Activated T-cell treated with anti-CD3 and anti-CD28 coated beads, Interleukin-2, amount 50 U/mL, for 24 hours (primary cell): ENCODE results near the gene SLC7A6OS.
A peak's percentile ranks its signal among the peaks of the same experiment; 100 is the strongest.

Source experiments
- DNase-seq: peaks from one replicate; pipeline ENCODE4 v3.0.0-alpha.2; 2020
- H3K27ac Mint-ChIP-seq: 2 replicates; pipeline ENCODE4 v1.8.0; 2020; ENCODE audit warnings: mild to moderate bottlenecking, mixed read lengths
- H3K27me3 Mint-ChIP-seq: 2 replicates; pipeline ENCODE4 v1.8.0; 2020; ENCODE audit warnings: mixed read lengths
- H3K36me3 Mint-ChIP-seq: 2 replicates; pipeline ENCODE4 v1.8.0; 2020; ENCODE audit warnings: low read depth, mixed read lengths
- H3K4me1 Mint-ChIP-seq: 2 replicates; pipeline ENCODE4 v1.8.0; 2020; ENCODE audit warnings: low read depth, mixed read lengths
- H3K4me3 Mint-ChIP-seq: 2 replicates; pipeline ENCODE4 v1.8.0; 2020; ENCODE audit warnings: mild to moderate bottlenecking, moderate library complexity, mixed read lengths
- H3K9me3 Mint-ChIP-seq: 2 replicates; pipeline ENCODE4 v1.8.0; 2020; ENCODE audit warnings: mixed read lengths

The SLC7A6OS gene

DNA sequence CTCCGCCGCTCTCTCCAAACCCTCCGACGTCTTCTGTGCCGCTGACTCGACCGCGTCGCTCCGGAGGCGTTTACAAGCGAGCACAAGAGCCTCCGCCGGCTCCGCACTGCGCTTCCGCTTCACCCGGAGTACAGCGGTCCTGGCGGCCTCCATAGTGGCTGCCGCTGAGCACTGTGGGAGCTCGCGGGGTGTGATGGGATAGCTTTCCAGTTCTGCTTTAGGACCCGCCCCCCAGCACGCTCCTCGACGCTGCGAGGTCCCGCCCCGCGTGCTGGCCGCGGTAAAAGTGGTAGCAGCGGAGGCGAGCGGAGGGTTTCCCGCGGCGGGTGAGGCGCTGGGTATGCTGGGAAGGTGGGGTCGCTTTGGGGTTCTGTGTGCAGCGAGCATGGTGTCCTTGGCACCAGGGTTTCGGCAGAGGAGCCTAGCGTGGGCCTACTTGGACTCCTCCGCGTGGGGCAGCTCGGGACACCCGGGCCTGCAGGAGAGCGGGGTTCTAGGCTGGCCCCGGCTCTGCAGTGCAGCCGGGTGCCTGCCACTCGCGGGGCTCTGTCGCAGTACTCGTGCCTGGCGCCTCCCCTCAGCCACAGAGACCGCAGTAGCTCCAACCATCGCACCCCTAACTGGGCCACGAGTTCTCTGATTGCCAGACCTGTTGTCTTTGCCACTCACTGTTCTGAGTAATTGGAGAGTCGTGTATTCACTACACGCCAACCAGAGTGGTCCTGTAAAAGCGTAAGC lies at the start of gene SLC7A6OS, which contains the start of gene PRMT7:
Gene SLC7A6OS (minus strand): TSS at position 173 of the 738 bp plus-strand sequence. CDS start 20 bp downstream, at position 153.
Gene PRMT7 (plus strand): TSS at position 246 of the 738 bp plus-strand sequence. CDS start 4,961 bp downstream, outside the sequence.
- Mint-ChIP-seq H3K9me3 (no peaks in the 10 kb centered on the region), H3K36me3 (peaks cover 83% of the 10 kb centered on the region), H3K4me1 (peaks cover 53% of the 10 kb centered on the region), H3K4me3 (peak within 1 kb of the TSS; percentile 96), H3K27me3 (no peaks in the 10 kb centered on the region), H3K27ac (peak within 1 kb of the TSS; percentile 98)
- peak; percentile 92 for DNase-seq

DNA sequence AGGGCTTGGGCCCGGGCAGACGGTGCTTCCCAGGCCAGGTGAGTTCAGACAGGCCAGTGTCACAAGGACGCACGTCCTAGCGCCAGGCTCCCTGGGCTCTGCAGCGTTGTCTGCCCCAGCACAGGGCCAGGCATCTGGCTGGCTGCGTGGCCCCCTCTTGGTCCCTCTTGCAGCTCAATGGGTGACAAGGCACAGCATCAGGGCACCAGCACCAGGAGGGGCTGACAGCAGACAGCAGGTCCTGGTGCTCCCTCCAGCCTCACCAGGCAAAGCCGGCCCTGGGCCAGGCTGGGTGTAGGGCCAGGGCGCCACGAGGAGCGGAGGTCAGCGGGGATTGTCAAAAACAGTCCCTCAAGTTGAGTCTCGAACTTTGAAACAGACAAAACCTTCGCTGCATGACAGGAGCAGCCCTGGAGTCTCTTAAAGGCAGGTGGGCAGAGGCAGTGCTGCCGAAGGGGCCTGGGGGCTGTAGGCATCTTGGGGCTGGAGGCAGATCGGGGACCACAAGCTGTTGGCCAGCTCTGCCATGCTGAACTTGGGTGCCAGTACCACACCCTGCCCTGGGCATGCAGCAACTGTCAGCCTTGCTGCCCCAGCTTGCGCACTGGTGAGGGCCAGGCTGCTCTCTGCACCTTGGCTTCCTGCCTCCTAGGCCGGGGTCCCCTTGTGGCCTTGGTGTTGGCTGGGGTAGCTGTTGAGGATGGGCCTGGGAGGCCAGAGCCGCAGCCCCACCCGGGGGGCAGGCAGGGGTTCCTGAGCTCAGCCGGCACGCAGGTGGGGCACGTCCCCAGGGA lies 48.8 kb upstream of the SLC7A6OS start:
- Mint-ChIP-seq H3K9me3 (no peaks in the 10 kb centered on the region), H3K4me3 (no peak overlapping the region), H3K36me3 (peaks cover 50% of the 10 kb centered on the region), H3K27me3 (no peaks in the 10 kb centered on the region), H3K4me1 (peaks cover 34% of the 10 kb centered on the region), H3K27ac (no peak overlapping the region)
- no peak for DNase-seq

DNA sequence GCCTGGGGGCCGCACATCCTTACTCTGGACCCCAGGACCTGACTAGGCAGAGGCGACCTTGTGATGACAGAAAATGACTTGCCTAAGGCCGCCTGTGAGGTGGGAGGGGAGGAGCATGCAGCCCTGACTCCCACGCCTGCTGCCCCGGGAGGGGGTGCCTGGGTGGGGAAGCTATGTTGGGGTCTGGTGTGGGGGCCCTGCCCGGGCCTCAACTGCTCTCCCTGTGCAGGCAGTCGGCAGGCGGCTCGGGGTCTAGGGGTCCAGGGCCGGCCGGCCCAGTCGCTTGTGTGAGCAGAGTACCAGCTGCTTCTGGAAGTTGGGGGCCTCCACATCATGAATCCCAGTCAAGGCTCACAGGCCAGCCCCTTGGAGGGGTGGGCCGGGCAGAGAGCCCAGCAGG lies 48.2 kb upstream of the SLC7A6OS start:
- Mint-ChIP-seq H3K27ac (no peak overlapping the region), H3K4me1 (peaks cover 37% of the 10 kb centered on the region), H3K36me3 (peaks cover 56% of the 10 kb centered on the region), H3K9me3 (no peaks in the 10 kb centered on the region), H3K27me3 (no peaks in the 10 kb centered on the region), H3K4me3 (no peak overlapping the region)
- DNase-seq, result no peak

DNA sequence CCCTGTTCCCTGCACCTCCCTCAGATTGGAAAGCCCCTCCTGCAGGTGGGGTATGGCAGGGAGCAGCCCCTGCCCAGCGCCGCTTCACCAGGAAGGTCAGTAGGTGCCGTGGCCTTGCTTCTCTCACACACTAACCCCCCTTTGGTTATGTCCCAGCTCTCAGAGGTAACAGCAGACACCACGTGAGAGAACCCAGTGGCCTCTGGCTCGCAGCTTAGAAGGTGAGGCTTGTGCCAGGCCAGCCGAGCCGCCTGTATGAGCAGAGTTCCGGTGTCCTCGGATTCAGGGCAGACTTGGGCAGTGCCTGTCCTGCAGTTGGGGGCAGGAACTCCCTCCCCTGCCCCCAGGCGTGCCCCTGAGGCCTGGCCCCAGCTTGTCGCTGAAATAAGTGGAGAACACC lies 47.2 kb upstream of the SLC7A6OS start:
- Mint-ChIP-seq H3K36me3 (peaks cover 66% of the 10 kb centered on the region), H3K4me3 (no peak overlapping the region), H3K27ac (no peak overlapping the region), H3K27me3 (no peaks in the 10 kb centered on the region), H3K9me3 (no peaks in the 10 kb centered on the region), H3K4me1 (peaks cover 37% of the 10 kb centered on the region)
- DNase-seq, result no peak

DNA sequence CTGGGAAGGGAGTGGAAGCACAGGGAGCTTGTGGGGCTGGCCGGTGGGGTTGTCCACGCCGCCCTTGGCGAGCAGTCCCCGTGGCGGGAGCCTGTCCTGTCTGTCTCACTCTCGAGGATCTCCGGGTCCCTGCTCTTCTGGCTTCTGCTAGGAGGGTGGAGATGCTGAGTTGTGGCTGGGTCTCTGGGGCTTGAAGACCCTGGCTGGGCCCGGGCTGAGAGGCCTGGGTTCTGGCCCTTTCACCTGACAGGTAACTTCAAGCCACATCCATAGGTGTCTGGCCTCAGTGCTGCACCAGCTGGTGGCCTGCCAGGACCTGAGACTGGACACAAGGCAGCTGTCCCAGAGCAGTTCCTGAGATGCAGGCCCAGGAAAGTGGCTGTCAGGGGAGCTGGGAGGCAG lies 46.8 kb upstream of the SLC7A6OS start:
- Mint-ChIP-seq H3K4me1 (peaks cover 37% of the 10 kb centered on the region), H3K27me3 (no peaks in the 10 kb centered on the region), H3K4me3 (no peak overlapping the region), H3K36me3 (peaks cover 70% of the 10 kb centered on the region), H3K9me3 (no peaks in the 10 kb centered on the region), H3K27ac (no peak overlapping the region)
- DNase-seq, result no peak

DNA sequence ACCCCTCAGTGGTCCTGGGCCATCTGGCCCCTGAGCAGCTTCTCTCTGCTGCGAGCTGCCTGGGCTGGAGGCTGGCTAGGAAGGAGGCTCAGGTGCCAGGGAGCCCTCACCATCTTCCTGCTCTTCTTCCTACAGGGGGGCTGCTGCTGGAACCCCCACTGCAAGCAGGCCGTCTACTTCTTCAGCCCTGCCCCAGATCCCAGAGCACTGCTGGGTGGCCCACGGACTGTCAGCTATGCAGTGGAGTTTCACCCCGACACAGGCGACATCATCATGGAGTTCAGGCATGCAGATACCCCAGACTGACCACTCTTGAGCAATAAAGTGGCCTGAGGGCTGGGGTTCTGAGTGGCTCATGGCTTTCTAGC lies 46.2 kb upstream of the SLC7A6OS start:
- H3K36me3 Mint-ChIP-seq, result peaks cover 77% of the 10 kb centered on the region
- no peaks in the 10 kb centered on the region for H3K9me3 Mint-ChIP-seq
- H3K27me3 Mint-ChIP-seq, result no peaks in the 10 kb centered on the region
- no peak overlapping the region for H3K4me3 Mint-ChIP-seq
- peaks cover 37% of the 10 kb centered on the region for H3K4me1 Mint-ChIP-seq
- no peak overlapping the region for H3K27ac Mint-ChIP-seq
- DNase-seq, result no peak

DNA sequence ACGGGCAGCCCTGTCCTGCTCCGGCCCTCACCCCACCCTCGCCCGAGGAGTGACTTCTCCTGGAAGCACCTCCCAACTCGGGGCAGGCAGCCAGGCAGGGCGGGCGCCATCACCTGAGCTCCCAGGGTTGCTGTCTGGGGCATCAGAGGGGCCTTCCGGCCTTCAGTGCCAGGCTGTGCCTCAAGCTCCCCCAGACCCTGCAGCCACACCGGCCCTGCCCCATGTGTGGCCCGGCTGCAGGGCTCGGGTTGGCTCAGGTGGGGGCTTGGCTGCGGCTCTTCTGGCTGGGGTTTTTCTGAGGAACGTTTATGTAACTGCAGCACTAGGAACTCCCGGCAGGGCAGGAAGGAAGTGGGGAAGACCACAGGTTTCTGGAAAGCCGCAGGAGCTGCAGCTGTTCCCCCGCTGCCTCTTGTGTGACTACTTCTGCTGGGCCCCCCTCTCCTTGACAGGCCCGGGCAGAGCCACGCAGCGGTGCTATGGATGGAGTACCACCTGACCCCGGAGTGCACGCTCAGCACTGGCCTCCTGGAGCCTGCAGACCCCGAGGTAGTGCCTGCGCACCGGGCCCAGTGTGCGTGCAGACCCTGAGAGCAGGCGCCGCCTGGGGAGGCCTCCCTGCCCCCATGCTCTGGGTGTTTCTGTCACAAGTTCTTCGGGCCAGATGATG lies 45.6 kb upstream of the SLC7A6OS start:
- peak; percentile 76 for DNase-seq
- H3K9me3 Mint-ChIP-seq, result no peaks in the 10 kb centered on the region
- peaks cover 37% of the 10 kb centered on the region for H3K4me1 Mint-ChIP-seq
- H3K27ac Mint-ChIP-seq, result peak overlapping the region; percentile 76
- no peaks in the 10 kb centered on the region for H3K27me3 Mint-ChIP-seq
- H3K36me3 Mint-ChIP-seq, result peaks cover 82% of the 10 kb centered on the region
- H3K4me3 Mint-ChIP-seq, result peak overlapping the region; percentile 38

DNA sequence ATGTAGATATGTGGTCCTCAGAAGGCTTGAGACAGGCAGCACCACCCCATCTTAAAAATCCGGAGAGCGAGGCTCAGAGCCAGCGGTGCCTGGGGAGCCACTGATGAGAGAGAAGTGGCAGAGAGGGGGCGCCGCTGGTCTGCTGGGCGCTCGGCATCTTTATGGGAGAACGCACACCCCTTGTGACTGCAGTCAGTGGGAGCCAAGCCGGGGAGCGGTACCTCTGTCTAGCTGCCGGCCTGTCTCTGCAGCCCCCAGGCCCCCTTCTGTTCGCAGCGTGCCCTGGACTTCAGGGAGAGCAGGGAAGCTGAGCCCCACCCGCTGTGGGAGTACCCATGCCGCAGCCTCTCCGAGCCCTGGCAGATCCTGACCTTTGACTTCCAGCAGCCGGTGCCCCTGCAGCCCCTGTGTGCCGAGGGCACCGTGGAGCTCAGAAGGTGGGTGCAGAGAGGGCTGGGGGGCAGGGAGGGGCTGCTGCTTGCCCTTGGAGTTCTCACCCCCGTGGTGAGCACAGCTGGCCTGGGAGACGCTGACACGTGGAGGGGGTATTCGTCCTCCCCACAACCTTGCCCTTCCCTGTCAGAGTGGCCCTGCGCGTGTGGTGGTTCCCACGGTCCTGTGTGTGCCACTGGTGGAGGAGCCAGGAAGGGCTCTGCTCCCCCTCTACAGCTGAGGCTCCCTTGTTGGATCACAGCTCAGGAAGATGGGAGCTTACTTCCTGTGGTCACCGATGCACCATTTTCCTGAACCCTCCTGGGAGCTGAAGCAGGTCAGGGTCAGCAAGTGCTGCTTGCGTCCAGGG lies 44.9 kb upstream of the SLC7A6OS start:
- Mint-ChIP-seq H3K27me3 (no peaks in the 10 kb centered on the region), H3K4me3 (no peak overlapping the region), H3K36me3 (peaks cover 85% of the 10 kb centered on the region), H3K27ac (no peak overlapping the region), H3K9me3 (no peaks in the 10 kb centered on the region), H3K4me1 (peaks cover 37% of the 10 kb centered on the region)
- no peak for DNase-seq

DNA sequence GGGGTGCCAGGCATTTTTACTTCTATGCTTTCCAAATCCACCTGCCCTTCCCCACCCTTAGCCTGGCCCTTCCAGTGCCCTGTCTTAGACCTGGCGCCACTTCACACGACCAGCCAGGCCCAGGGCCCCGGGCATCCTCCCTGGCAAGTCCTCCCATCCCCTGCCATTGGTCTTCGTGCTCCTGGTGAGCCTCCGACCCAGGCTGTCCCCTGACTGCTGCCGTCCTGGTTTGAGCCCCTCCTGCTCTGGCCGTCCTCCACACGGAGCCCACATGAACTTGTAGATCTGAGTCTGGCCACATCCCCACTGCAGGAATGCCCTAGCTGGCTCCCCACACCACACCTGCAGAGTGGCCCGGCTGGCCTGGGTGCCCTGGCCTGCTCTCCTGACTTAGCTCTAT lies 44.1 kb upstream of the SLC7A6OS start:
- Mint-ChIP-seq H3K27ac (no peak overlapping the region), H3K4me1 (peaks cover 37% of the 10 kb centered on the region), H3K27me3 (no peaks in the 10 kb centered on the region), H3K4me3 (no peak overlapping the region), H3K36me3 (peaks cover 87% of the 10 kb centered on the region), H3K9me3 (no peaks in the 10 kb centered on the region)
- no peak for DNase-seq

DNA sequence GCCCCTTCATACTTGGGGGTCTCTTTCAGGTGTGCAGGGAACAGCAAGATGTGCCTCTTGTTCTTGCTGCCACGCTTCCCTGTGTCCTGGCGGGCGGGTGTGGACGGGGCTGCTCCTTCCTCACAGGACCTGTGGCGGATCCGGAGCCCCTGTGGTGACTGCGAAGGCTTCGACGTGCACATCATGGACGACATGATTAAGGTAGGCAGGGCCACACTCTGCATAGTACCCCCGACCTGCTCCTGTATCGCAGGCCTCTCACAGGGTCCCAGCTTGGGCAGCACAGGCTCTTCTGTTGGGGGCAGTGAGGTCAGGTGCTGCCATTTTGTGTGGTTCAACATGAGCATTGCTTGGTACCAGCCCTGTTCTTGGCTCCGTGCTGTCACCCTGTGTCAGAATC lies 42.6 kb upstream of the SLC7A6OS start:
- peaks cover 95% of the 10 kb centered on the region for H3K36me3 Mint-ChIP-seq
- H3K27me3 Mint-ChIP-seq, result no peaks in the 10 kb centered on the region
- no peak overlapping the region for H3K4me3 Mint-ChIP-seq
- peaks cover 37% of the 10 kb centered on the region for H3K4me1 Mint-ChIP-seq
- no peak for DNase-seq
- H3K27ac Mint-ChIP-seq, result no peak overlapping the region
- no peaks in the 10 kb centered on the region for H3K9me3 Mint-ChIP-seq

DNA sequence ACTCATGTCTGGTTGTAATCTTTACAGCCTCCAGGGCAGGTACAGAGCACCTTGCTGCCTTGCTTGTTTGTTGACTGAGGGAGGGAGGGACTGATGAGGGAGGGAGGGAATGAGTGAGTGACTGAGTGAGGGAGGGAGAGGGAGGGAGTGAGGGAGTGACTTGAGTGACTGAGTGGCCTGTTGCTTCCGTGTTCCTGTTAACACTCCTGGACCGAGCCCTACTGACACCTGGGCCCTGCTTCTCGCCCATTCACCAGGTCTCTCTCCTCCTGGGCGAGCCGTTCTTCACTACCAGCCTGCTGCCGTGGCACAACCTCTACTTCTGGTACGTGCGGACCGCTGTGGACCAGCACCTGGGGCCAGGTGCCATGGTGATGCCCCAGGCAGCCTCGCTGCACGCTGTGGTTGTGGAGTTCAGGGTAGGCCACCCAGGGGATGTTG lies 41.3 kb upstream of the SLC7A6OS start:
- Mint-ChIP-seq H3K27me3 (no peaks in the 10 kb centered on the region), H3K4me3 (no peak overlapping the region), H3K27ac (no peak overlapping the region), H3K4me1 (peaks cover 27% of the 10 kb centered on the region), H3K36me3 (peaks cover 95% of the 10 kb centered on the region), H3K9me3 (no peaks in the 10 kb centered on the region)
- DNase-seq, result no peak

DNA sequence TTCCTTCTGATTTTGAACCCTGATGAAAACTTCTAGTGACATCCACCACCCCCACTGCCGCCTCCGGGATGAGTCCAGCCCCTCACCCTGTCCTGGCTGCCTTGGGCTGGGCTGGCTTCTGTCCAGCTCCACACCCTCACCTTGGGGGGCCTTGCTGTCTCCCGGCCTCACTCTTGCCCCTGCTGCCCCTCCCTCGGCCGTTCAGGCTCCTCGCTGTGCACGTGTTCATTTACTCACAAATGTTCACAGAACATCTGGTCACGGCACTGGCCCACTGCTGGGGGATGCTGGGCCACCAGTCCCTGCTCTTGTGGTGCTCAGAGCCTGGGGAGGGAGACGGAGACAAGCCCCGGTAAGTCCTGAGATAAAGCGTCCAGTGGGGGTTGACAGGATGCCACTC lies 40.7 kb upstream of the SLC7A6OS start:
- Mint-ChIP-seq H3K4me1 (peaks cover 21% of the 10 kb centered on the region), H3K9me3 (no peaks in the 10 kb centered on the region), H3K27me3 (no peaks in the 10 kb centered on the region), H3K4me3 (no peak overlapping the region), H3K36me3 (peaks cover 95% of the 10 kb centered on the region), H3K27ac (no peak overlapping the region)
- no peak for DNase-seq

DNA sequence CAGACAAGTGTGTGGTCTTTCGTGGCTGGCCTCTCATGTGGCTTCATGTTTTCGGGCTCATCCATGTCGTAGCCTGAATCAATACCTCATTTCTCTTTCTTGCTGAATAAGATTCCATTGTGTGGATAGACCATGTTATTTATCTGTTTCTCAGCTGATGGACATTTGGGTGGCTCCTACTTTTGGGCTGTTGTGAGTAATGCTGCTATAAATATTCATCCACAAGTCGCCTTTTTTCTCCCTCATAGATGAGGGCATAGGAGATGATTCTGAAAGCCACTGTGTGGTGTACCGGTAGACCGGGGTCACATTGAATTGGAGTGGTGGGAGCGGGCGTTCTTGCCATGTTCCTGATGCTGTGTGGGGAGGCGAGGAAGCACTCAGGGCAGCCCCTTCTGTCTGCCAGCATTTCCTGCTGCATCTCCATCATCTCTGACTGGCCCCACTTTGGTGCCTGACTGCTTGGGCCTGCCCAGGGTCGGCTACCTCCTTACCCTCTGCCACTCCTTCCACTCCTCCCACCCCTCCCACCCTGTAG lies 40.1 kb upstream of the SLC7A6OS start:
- no peak for DNase-seq
- Mint-ChIP-seq H3K27ac (no peak overlapping the region), H3K27me3 (no peaks in the 10 kb centered on the region), H3K9me3 (no peaks in the 10 kb centered on the region), H3K4me3 (no peak overlapping the region), H3K4me1 (peaks cover 15% of the 10 kb centered on the region), H3K36me3 (peaks cover 95% of the 10 kb centered on the region)
